SK-N-SH (cell line): Measurements from ENCODE around the gene ACOT8. TPM values are rescaled to one million over a fixed set of nuclear protein-coding genes. Genes with fewer than 3 reads are reported as not detected.

Experiments
- CHD2 ChIP-seq: fragments of 150-350 bp; IDR thresholded peaks from 2 replicates; pipeline ENCODE4 v1.6.1; 2018; ENCODE audit warnings: low read length; ENCODE audit not compliant: partially characterized antibody
- EP300 ChIP-seq, 2 experiments: IDR thresholded peaks; 2 replicates each; pipeline versions ENCODE4 v1.4.0 to v1.6.1; 2012; ENCODE audit warnings: borderline replicate concordance in 1 of 2, low read depth in 1 of 2, low read length in 1 of 2
- FOSL2 ChIP-seq: IDR thresholded peaks from 2 replicates; pipeline ENCODE4 v1.4.0; 2012; ENCODE audit warnings: low read depth, mild to moderate bottlenecking, moderate library complexity, borderline replicate concordance
- FOXM1 ChIP-seq: IDR thresholded peaks from 2 replicates; pipeline ENCODE4 v1.4.0; 2012; ENCODE audit warnings: low read depth, mild to moderate bottlenecking
- GABPA ChIP-seq: IDR thresholded peaks from 2 replicates; pipeline ENCODE4 v1.4.0; 2012; ENCODE audit warnings: low read depth, mild to moderate bottlenecking
- IRF3 ChIP-seq: fragments of 150-350 bp; IDR thresholded peaks from 2 replicates; pipeline ENCODE4 v1.6.1; 2016; ENCODE audit warnings: mild to moderate bottlenecking, low read depth, low read length
- MEF2A ChIP-seq: IDR thresholded peaks from 2 replicates; pipeline ENCODE4 v1.4.0; 2012; ENCODE audit warnings: low read depth, borderline replicate concordance
- MXI1 ChIP-seq: IDR thresholded peaks from 2 replicates; pipeline ENCODE4 v1.6.1; 2012; ENCODE audit warnings: mild to moderate bottlenecking, low read depth, low read length, improper control_type of control experiment
- NFIC ChIP-seq: IDR thresholded peaks from 2 replicates; pipeline ENCODE4 v1.4.0; 2012; ENCODE audit warnings: borderline replicate concordance
- NRF1 ChIP-seq: IDR thresholded peaks from 2 replicates; pipeline ENCODE4 v1.6.1; 2012; ENCODE audit warnings: low read depth, mild to moderate bottlenecking, low read length
- RAD21 ChIP-seq: IDR thresholded peaks from 2 replicates; pipeline ENCODE4 v1.6.1; 2012; ENCODE audit warnings: mild to moderate bottlenecking, low read length
- RXRA ChIP-seq: IDR thresholded peaks from 2 replicates; pipeline ENCODE4 v1.4.0; 2012; ENCODE audit warnings: low read depth, mild to moderate bottlenecking, borderline replicate concordance
- SIN3A ChIP-seq: IDR thresholded peaks from 2 replicates; pipeline ENCODE4 v1.6.1; 2012; ENCODE audit warnings: low read depth, mild to moderate bottlenecking, low read length, moderate library complexity, borderline replicate concordance
- TAF1 ChIP-seq: IDR thresholded peaks from 2 replicates; pipeline ENCODE4 v1.6.1; 2012; ENCODE audit warnings: low read depth, mild to moderate bottlenecking, low read length, moderate library complexity, borderline replicate concordance
- ZBTB33 ChIP-seq: IDR thresholded peaks from 2 replicates; pipeline ENCODE4 v1.4.0; 2012; ENCODE audit warnings: low read depth, borderline replicate concordance
- polyA plus RNA-seq, 3 experiments: library from polyadenylated mRNA; depleted of rRNA; stranded (reverse); fragments of >200 nt; gene quantifications; 2 replicates each; pipeline ENCODE4 v1.2.3, GENCODE V29; 2012
- TF ChIP-seq, protein P1 (sequence below): IDR thresholded peaks from 2 replicates; pipeline ENCODE4 v1.4.0; 2012; ENCODE audit warnings: low read depth
- TF ChIP-seq, protein P2 (sequence below): IDR thresholded peaks from 2 replicates; pipeline ENCODE4; 2012
- TF ChIP-seq, protein P3 (sequence below): fragments of 200-600 bp; sonication (generic); IDR thresholded peaks from 2 replicates; pipeline ENCODE4 v1.6.1; 2017; ENCODE audit warnings: antibody characterized with exemption, mild to moderate bottlenecking, moderate library complexity

ACOT8 gene
- polyA plus RNA-seq, 1 of the 3 experiments (the other 2 are of a cell fraction) = 48.4 TPM

- TF ChIP-seq, protein P1, sequence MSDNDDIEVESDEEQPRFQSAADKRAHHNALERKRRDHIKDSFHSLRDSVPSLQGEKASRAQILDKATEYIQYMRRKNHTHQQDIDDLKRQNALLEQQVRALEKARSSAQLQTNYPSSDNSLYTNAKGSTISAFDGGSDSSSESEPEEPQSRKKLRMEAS = no peak
- TF ChIP-seq MXI1 (peak; percentile 89; the same call in 1 of the 2 replicates), GABPA (no peak), TAF1 (peak; percentile 94), SIN3A (peak; percentile 32; the same call in 1 of the 2 replicates), NFIC (no peak), ZBTB33 (no peak), FOXM1 (no peak), EP300 (IDR thresholded peaks at IDR 0.05; ENCODE audit: borderline replicate concordance in 1 of 2, low read depth in 1 of 2, low read length in 1 of 2) (no peak), FOSL2 (no peak), RXRA (no peak), CHD2 (peak; percentile 96), IRF3 (peak; percentile 95), NRF1 (no peak), MEF2A (no peak), RAD21 (no peak)
- TF ChIP-seq, protein P2, sequence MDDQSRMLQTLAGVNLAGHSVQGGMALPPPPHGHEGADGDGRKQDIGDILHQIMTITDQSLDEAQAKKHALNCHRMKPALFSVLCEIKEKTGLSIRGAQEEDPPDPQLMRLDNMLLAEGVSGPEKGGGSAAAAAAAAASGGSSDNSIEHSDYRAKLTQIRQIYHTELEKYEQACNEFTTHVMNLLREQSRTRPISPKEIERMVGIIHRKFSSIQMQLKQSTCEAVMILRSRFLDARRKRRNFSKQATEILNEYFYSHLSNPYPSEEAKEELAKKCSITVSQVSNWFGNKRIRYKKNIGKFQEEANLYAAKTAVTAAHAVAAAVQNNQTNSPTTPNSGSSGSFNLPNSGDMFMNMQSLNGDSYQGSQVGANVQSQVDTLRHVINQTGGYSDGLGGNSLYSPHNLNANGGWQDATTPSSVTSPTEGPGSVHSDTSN = peak; percentile 100
- TF ChIP-seq, protein P3, sequence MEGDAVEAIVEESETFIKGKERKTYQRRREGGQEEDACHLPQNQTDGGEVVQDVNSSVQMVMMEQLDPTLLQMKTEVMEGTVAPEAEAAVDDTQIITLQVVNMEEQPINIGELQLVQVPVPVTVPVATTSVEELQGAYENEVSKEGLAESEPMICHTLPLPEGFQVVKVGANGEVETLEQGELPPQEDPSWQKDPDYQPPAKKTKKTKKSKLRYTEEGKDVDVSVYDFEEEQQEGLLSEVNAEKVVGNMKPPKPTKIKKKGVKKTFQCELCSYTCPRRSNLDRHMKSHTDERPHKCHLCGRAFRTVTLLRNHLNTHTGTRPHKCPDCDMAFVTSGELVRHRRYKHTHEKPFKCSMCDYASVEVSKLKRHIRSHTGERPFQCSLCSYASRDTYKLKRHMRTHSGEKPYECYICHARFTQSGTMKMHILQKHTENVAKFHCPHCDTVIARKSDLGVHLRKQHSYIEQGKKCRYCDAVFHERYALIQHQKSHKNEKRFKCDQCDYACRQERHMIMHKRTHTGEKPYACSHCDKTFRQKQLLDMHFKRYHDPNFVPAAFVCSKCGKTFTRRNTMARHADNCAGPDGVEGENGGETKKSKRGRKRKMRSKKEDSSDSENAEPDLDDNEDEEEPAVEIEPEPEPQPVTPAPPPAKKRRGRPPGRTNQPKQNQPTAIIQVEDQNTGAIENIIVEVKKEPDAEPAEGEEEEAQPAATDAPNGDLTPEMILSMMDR = no peak
Measured at GRCh38 chr20:45880988-45881788, 24.0 kb upstream of the ACOT8 start, which contains the start of gene ZSWIM1 (continued).
